Stimulated activated memory B cell treated with anti-CD40 and anti-IgM and Interleukin-4, amounts not matched to agents 10 μg/mL and 1 μg/mL and 100 μg/mL, for 72 hours (primary cell): Measurements from ENCODE around the gene ERBB4.

Experiments used
- ATAC-seq: fragments of 150-1000 bp; cut with Tn5 transposase; 2 replicates; pipeline ENCODE4 v1.10.0; 2021
- H3K27ac Mint-ChIP-seq: one replicate; pipeline ENCODE4 v1.8.0; 2022; ENCODE audit warnings: mild to moderate bottlenecking, mixed read lengths
- H3K27me3 Mint-ChIP-seq: one replicate; pipeline ENCODE4 v1.8.0; 2022; ENCODE audit warnings: mixed read lengths
- H3K36me3 Mint-ChIP-seq: one replicate; pipeline ENCODE4 v1.8.0; 2022; ENCODE audit warnings: mixed read lengths
- H3K4me1 Mint-ChIP-seq: one replicate; pipeline ENCODE4 v1.8.0; 2022; ENCODE audit warnings: mixed read lengths
- H3K4me3 Mint-ChIP-seq: one replicate; pipeline ENCODE4 v1.8.0; 2022; ENCODE audit warnings: mild to moderate bottlenecking, moderate library complexity, mixed read lengths
- H3K9me3 Mint-ChIP-seq: one replicate; pipeline ENCODE4 v1.8.0; 2022; ENCODE audit warnings: mixed read lengths

The ERBB4 gene

DNA sequence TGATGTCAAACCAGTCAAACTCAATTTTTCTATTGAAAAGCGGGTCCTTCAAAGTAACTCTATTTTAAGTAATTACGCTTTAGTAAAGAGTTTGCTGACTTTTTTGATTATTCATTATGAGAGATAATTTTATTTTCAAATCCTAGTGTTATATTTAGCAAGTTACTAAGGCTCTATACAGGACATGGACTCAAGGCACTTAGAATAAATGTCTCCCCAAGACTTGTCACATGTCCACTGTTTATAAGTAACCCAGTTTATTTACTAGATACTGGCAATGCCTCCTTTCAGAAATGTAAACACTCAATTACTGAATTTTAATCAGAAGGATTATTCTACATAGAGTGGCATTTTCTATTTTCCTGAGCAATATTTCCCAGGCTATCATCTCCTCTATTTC, 638.1 kb downstream of the ERBB4 start:
- H3K9me3 Mint-ChIP-seq: no peaks in the 10 kb centered on the region
- no peaks in the 10 kb centered on the region for H3K27me3 Mint-ChIP-seq
- no peak overlapping the region for H3K27ac Mint-ChIP-seq
- no peaks in the 10 kb centered on the region for H3K4me1 Mint-ChIP-seq
- H3K4me3 Mint-ChIP-seq: no peak overlapping the region
- H3K36me3 Mint-ChIP-seq: no peaks in the 10 kb centered on the region
- ATAC-seq: no peak

DNA sequence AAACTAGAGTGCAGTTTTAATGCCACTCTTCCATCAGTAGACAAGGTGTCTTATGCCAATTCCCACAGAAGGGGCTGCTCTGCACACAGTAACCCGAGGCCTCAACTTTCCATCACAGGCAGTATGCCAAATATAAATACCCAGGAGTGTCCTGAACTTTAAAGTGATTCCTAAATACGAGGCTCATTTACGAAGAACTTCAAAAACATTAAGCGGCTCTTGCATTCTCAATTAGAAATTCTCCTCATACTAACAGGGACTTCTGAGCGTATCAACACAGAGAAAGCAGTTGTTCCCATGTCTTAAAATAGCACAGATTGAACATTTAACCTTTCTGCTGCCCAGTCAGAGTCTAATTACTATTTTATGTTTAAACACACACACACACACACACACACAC, 638.6 kb downstream of the ERBB4 start:
- no peak overlapping the region for H3K27ac Mint-ChIP-seq
- H3K4me3 Mint-ChIP-seq: no peak overlapping the region
- ATAC-seq: no peak
- H3K4me1 Mint-ChIP-seq: no peaks in the 10 kb centered on the region
- H3K27me3 Mint-ChIP-seq: no peaks in the 10 kb centered on the region
- H3K9me3 Mint-ChIP-seq: no peaks in the 10 kb centered on the region
- H3K36me3 Mint-ChIP-seq: no peaks in the 10 kb centered on the region

- Mint-ChIP-seq H3K27ac (no peak overlapping the region), H3K9me3 (peaks cover 2% of the 10 kb centered on the region), H3K4me1 (no peaks in the 10 kb centered on the region), H3K4me3 (no peak overlapping the region), H3K36me3 (no peaks in the 10 kb centered on the region), H3K27me3 (no peaks in the 10 kb centered on the region)
- ATAC-seq: no peak
Observed at GRCh38 chr2:211898702-211899101, 639.9 kb downstream of the ERBB4 start.

GRCh38 chr2:211881449-211881848, 657.2 kb downstream of the ERBB4 start:
- no peak for ATAC-seq
- no peak overlapping the region for H3K4me3 Mint-ChIP-seq
- H3K9me3 Mint-ChIP-seq: no peaks in the 10 kb centered on the region
- no peaks in the 10 kb centered on the region for H3K36me3 Mint-ChIP-seq
- H3K27me3 Mint-ChIP-seq: no peaks in the 10 kb centered on the region
- H3K4me1 Mint-ChIP-seq: no peaks in the 10 kb centered on the region
- H3K27ac Mint-ChIP-seq: no peak overlapping the region

GRCh38 chr2:211879323-211879722, 659.3 kb downstream of the ERBB4 start:
- no peaks in the 10 kb centered on the region for H3K9me3 Mint-ChIP-seq
- ATAC-seq: no peak
- H3K27ac Mint-ChIP-seq: no peak overlapping the region
- H3K4me1 Mint-ChIP-seq: no peaks in the 10 kb centered on the region
- no peaks in the 10 kb centered on the region for H3K36me3 Mint-ChIP-seq
- no peak overlapping the region for H3K4me3 Mint-ChIP-seq
- no peaks in the 10 kb centered on the region for H3K27me3 Mint-ChIP-seq

DNA sequence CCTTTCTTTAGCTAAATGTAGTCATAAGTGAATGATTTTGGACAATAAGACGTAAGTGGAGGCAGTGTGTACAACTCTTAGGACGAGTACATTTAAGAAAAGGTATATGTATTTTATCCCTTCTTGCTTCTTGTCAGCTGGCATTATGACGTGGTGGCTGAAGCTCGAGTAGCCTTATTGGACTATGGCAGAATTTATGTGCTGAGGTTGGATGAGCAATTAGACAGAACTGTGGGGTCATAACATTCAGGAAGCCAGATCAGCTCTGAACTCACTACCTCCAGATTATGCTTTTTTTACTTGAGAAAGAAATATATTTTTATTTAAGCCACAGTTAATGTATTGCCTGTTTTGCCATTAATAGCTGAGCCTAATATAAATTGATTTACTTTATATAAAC, 661.5 kb downstream of the ERBB4 start:
- Mint-ChIP-seq H3K4me1 (no peaks in the 10 kb centered on the region), H3K27ac (no peak overlapping the region), H3K9me3 (no peaks in the 10 kb centered on the region), H3K4me3 (no peak overlapping the region), H3K36me3 (no peaks in the 10 kb centered on the region), H3K27me3 (no peaks in the 10 kb centered on the region)
- no peak for ATAC-seq

GRCh38 chr2:211875488-211875887, 663.1 kb downstream of the ERBB4 start:
- ATAC-seq: no peak
- no peak overlapping the region for H3K4me3 Mint-ChIP-seq
- no peaks in the 10 kb centered on the region for H3K9me3 Mint-ChIP-seq
- no peaks in the 10 kb centered on the region for H3K4me1 Mint-ChIP-seq
- no peaks in the 10 kb centered on the region for H3K27me3 Mint-ChIP-seq
- no peaks in the 10 kb centered on the region for H3K36me3 Mint-ChIP-seq
- H3K27ac Mint-ChIP-seq: no peak overlapping the region

DNA sequence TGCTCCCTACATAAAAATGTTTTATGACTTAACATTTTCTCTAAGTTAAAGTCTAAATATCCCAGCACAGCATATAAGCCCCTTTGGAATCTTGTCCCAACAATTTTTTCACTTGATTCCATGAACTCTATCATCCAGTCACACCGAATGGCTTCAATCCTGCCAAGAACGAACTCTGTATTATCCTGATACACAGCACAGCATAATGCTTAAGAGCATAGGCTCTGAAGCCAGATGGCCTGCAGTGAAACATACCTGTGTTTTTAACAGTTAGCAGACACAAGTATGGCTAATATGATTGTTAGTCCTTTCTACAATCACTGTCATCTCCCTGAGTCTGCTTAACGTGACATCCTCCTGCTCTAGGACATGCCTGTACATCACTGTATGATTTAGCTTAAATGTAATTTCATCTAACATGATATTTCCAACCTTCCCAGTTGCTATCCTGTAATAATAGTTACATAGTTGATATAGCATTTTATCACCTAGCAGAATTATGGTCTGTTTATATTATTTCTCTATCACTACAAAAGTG, 669.5 kb downstream of the ERBB4 start:
- H3K36me3 Mint-ChIP-seq: no peaks in the 10 kb centered on the region
- no peak overlapping the region for H3K27ac Mint-ChIP-seq
- ATAC-seq: no peak
- H3K9me3 Mint-ChIP-seq: peaks cover 2% of the 10 kb centered on the region
- H3K4me1 Mint-ChIP-seq: no peaks in the 10 kb centered on the region
- no peak overlapping the region for H3K4me3 Mint-ChIP-seq
- H3K27me3 Mint-ChIP-seq: no peaks in the 10 kb centered on the region

GRCh38 chr2:211867845-211868451, 670.7 kb downstream of the ERBB4 start:
- Mint-ChIP-seq H3K9me3 (peaks cover 2% of the 10 kb centered on the region), H3K4me1 (no peaks in the 10 kb centered on the region), H3K27ac (no peak overlapping the region), H3K4me3 (no peak overlapping the region), H3K36me3 (no peaks in the 10 kb centered on the region), H3K27me3 (no peaks in the 10 kb centered on the region)
- ATAC-seq: no peak

DNA sequence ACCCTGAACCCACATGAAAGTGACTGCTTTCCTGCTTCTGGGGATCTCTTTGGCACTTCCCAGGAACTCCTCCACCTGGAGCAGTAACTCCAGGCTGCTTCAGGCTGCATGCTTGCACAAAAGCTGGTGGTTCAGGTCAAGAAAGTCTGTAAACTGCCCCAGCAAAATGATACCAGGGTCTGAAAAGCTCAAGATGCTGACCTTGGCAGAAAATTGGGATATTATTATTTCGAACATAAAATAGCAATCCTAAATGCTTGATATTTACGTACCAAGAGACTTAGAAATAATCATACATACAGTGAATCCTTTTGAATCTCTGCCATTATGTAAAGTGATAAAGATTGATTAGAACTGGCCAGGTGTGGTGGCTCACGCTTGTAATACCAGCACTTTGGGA, 674.3 kb downstream of the ERBB4 start:
- Mint-ChIP-seq H3K9me3 (peaks cover 2% of the 10 kb centered on the region), H3K4me3 (no peak overlapping the region), H3K4me1 (no peaks in the 10 kb centered on the region), H3K27me3 (no peaks in the 10 kb centered on the region), H3K36me3 (no peaks in the 10 kb centered on the region), H3K27ac (no peak overlapping the region)
- no peak for ATAC-seq

DNA sequence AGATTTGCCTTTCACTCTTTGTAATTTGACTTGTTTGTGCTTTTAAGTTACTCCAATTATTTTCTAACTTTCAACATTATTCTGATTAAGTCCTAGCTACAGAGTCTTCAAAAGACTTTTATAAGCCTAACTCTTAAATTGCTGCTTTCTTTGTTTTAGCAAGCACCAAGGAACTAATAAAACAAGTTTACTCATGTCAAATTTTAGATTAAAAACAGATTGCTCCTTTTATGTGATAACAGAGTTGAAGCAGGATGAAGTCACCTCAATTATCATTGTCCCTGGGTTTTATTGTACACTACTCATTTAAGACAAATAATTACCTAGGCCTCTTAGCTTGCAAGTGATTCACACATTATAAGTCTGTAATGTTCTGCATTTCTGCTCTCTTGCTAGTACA, 678.4 kb downstream of the ERBB4 start:
- H3K4me3 Mint-ChIP-seq: no peak overlapping the region
- no peaks in the 10 kb centered on the region for H3K36me3 Mint-ChIP-seq
- H3K9me3 Mint-ChIP-seq: peaks cover 2% of the 10 kb centered on the region
- H3K27me3 Mint-ChIP-seq: no peaks in the 10 kb centered on the region
- H3K27ac Mint-ChIP-seq: no peak overlapping the region
- H3K4me1 Mint-ChIP-seq: no peaks in the 10 kb centered on the region
- no peak for ATAC-seq

DNA sequence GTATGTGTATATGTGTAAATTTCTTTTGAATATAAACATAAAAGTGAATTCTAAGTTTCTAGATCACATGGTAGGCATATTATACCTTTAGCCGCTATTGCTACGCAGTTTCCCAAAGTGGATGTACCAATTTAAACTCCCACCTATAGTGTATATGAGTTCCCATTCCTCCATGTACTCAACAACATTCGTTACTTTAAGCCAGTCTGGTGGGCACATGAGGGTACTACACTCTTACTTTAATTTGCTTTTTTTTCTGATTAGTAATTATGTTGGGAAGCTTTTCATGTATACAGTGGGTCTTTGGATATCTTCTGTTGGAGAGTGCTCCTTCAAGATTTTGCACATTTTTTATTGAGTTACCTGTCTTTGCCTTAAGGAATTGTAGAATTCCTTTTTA, 683.8 kb downstream of the ERBB4 start:
- no peak for ATAC-seq
- Mint-ChIP-seq H3K36me3 (no peaks in the 10 kb centered on the region), H3K27me3 (no peaks in the 10 kb centered on the region), H3K27ac (no peak overlapping the region), H3K4me3 (no peak overlapping the region), H3K9me3 (no peaks in the 10 kb centered on the region), H3K4me1 (no peaks in the 10 kb centered on the region)

DNA sequence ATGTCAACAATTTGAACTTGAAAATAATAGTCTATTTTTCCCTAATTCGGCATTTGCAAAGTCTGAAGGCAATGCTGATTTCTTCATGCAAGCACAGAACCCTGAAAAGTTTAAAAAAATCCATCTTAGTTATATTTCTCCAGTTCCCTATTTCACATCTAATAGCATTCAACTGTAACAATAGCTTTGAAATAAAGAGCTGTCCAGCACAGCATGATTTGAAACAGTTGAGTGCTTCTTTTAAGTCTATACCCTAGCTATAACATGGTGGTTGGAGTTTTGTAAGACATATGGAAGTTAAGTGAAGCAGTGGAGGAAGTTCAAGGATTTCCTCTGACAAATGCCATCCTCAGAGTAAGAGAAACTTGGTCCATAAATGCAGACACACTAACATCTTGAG, 691.9 kb downstream of the ERBB4 start:
- Mint-ChIP-seq H3K4me3 (no peak overlapping the region), H3K27ac (no peak overlapping the region), H3K9me3 (no peaks in the 10 kb centered on the region), H3K36me3 (no peaks in the 10 kb centered on the region), H3K4me1 (no peaks in the 10 kb centered on the region), H3K27me3 (no peaks in the 10 kb centered on the region)
- no peak for ATAC-seq

GRCh38 chr2:211846036-211846400, 692.6 kb downstream of the ERBB4 start:
- Mint-ChIP-seq H3K4me1 (no peaks in the 10 kb centered on the region), H3K4me3 (no peak overlapping the region), H3K27ac (no peak overlapping the region), H3K9me3 (no peaks in the 10 kb centered on the region), H3K36me3 (no peaks in the 10 kb centered on the region), H3K27me3 (no peaks in the 10 kb centered on the region)
- no peak for ATAC-seq

DNA sequence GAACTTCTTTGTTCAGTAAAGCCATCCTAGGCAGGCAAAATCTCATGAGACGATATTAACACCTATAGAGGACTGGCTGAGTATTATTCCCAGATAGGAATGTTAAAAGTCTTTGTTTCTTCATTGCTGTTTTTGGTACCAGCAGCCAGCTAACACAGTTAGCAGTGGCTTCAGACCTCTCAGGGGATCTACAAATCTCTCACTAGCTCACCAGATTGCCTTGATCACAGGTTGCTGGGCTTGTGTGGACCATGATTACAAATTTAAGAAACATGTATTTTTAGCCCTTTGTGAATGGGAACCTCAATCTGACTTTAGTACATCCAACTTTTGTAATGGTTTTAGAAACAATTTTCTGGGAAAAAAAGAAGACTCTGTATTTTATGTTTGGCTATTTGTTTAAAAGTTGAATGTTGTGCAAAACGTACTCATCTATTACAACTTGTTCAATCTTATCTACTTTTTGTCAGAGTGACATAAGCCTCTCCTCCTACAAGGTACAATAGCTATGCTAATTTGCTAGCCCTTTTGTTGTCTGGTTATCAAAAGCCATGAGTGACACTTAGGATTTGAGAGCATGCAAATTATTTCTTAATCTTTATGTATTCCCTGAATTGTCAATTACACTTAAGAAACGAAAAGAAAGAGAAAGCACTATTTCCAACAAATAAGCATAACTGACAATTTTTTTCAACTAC, 693.1 kb downstream of the ERBB4 start:
- Mint-ChIP-seq H3K27me3 (no peaks in the 10 kb centered on the region), H3K27ac (no peak overlapping the region), H3K9me3 (no peaks in the 10 kb centered on the region), H3K4me3 (no peak overlapping the region), H3K4me1 (no peaks in the 10 kb centered on the region), H3K36me3 (no peaks in the 10 kb centered on the region)
- no peak for ATAC-seq

GRCh38 chr2:211837706-211838105, 700.9 kb downstream of the ERBB4 start:
- ATAC-seq: no peak

More at GRCh38 chr2:211837706-211838105, 700.9 kb downstream of the ERBB4 start:
- Mint-ChIP-seq H3K36me3 (no peaks in the 10 kb centered on the region), H3K4me1 (no peaks in the 10 kb centered on the region), H3K4me3 (no peak overlapping the region), H3K27ac (no peak overlapping the region), H3K27me3 (no peaks in the 10 kb centered on the region), H3K9me3 (peaks cover 3% of the 10 kb centered on the region)
